Glutamatergic neuron (in vitro differentiated cells): ENCODE results near the gene ELMOD1. TPM values are rescaled to one million over a fixed set of nuclear protein-coding genes. Genes with fewer than 3 reads are reported as not detected.

Experiments used
- DNase-seq: peaks from one replicate; pipeline ENCODE4 v3.0.0; 2022
- H3K27ac Mint-ChIP-seq: one replicate; pipeline ENCODE4 v1.8.0; 2020; ENCODE audit warnings: mild to moderate bottlenecking, mixed read lengths, inconsistent platforms; ENCODE audit not compliant: unreplicated experiment
- H3K27me3 Mint-ChIP-seq: one replicate; pipeline ENCODE4 v1.8.0; 2020; ENCODE audit warnings: mild to moderate bottlenecking, moderate library complexity, mixed read lengths, inconsistent platforms; ENCODE audit not compliant: unreplicated experiment
- H3K36me3 Mint-ChIP-seq: one replicate; pipeline ENCODE4 v1.8.0; 2020; ENCODE audit warnings: mild to moderate bottlenecking, mixed read lengths, inconsistent platforms; ENCODE audit not compliant: unreplicated experiment
- H3K4me1 Mint-ChIP-seq: one replicate; pipeline ENCODE4 v1.8.0; 2020; ENCODE audit warnings: mild to moderate bottlenecking, low read depth, mixed read lengths, inconsistent platforms; ENCODE audit not compliant: unreplicated experiment
- H3K4me3 Mint-ChIP-seq: one replicate; pipeline ENCODE4 v1.8.0; 2020; ENCODE audit warnings: mild to moderate bottlenecking, mixed read lengths, inconsistent platforms; ENCODE audit not compliant: unreplicated experiment
- H3K9me3 Mint-ChIP-seq: one replicate; pipeline ENCODE4 v1.8.0; 2020; ENCODE audit warnings: mild to moderate bottlenecking, moderate library complexity, mixed read lengths, inconsistent platforms; ENCODE audit not compliant: unreplicated experiment
- total RNA-seq: library from RNA; stranded (reverse); fragmentation: NEBNext Ultra II Directional; extraction: Animal tissue kit (Norgen Biotek cat#: 25700); gene quantifications from one replicate; pipeline ENCODE4 v1.2.1, GENCODE V29; 2021; ENCODE audit not compliant: unreplicated experiment
- TF ChIP-seq, protein P1 (sequence below): fragments of 200-600 bp; sonication (generic); IDR thresholded peaks from one replicate; pipeline ENCODE4 v1.5.0; 2021; ENCODE audit not compliant: partially characterized antibody, unreplicated experiment

ELMOD1 gene
- total RNA-seq, 1 donor from 2014 or later, result 0.81 TPM

DNA sequence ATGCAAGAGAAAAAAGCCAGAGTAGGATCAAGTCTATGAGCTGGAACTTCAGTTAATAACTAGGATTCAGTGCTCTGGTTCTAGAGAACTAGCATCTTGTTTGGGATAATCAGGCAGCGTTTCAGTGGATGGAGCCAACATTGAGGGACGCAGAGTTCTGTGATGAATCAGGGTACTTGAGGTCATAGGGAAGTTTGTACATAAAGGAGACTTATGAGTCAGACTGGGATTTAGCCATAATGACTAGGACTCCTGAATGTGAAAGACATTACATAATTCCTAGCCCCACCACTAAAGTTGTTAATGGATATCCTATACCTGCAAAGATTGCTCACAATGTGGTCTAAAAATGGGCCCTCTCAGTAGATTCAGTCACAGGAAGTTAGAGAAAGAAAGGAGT is 114.1 kb downstream of the ELMOD1 start:
- no peak overlapping the region for H3K27ac Mint-ChIP-seq
- no peaks in the 10 kb centered on the region for H3K36me3 Mint-ChIP-seq
- H3K4me3 Mint-ChIP-seq, result no peak overlapping the region
- no peak for DNase-seq
- no peaks in the 10 kb centered on the region for H3K27me3 Mint-ChIP-seq
- TF ChIP-seq, protein P1, sequence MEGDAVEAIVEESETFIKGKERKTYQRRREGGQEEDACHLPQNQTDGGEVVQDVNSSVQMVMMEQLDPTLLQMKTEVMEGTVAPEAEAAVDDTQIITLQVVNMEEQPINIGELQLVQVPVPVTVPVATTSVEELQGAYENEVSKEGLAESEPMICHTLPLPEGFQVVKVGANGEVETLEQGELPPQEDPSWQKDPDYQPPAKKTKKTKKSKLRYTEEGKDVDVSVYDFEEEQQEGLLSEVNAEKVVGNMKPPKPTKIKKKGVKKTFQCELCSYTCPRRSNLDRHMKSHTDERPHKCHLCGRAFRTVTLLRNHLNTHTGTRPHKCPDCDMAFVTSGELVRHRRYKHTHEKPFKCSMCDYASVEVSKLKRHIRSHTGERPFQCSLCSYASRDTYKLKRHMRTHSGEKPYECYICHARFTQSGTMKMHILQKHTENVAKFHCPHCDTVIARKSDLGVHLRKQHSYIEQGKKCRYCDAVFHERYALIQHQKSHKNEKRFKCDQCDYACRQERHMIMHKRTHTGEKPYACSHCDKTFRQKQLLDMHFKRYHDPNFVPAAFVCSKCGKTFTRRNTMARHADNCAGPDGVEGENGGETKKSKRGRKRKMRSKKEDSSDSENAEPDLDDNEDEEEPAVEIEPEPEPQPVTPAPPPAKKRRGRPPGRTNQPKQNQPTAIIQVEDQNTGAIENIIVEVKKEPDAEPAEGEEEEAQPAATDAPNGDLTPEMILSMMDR, result no peak
- H3K4me1 Mint-ChIP-seq, result no peaks in the 10 kb centered on the region
- H3K9me3 Mint-ChIP-seq, result no peaks in the 10 kb centered on the region

DNA sequence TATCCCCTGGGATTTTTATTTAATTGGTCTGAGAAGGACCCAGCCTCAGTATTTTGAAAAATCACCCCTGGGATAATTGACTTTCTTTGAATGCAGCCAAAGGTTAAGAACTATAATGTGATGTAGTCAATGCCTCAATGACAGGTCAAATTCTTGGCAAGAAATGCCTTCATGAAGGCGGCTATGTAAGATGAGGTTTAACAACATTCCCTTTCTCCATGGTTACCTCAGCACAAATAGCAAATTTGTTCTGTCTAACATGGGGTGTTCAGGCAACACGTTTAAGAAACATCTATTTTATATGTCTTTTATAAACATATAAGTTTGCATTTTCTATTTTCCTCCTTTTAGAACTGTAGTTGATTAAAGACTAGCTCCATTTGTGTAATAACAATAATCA is 115.6 kb downstream of the ELMOD1 start:
- Mint-ChIP-seq H3K4me3 (no peak overlapping the region), H3K4me1 (no peaks in the 10 kb centered on the region), H3K27me3 (no peaks in the 10 kb centered on the region), H3K27ac (no peak overlapping the region), H3K9me3 (no peaks in the 10 kb centered on the region), H3K36me3 (no peaks in the 10 kb centered on the region)
- DNase-seq, result no peak
- TF ChIP-seq, protein P1, result no peak

DNA sequence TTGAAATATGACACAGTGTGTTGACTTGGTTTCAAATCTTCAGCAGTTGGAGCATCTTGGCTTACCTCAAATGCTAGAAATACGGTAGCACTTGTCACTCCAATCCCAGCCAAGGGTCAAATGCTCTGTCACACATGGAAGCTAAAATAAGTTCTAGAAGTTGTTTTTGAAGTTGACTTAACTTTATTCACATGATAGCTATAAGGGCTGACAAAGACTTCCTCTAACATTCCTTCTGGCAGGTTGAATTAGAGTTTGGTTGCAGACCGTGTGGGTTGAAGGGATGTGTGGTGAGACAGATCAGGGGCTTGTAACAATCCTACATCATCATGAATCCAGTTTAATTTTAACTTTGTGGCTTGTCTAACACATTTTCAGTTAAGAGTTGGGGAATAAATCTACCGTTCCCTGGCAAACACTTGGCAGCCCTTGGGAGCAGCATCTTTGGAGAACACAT is 116.3 kb downstream of the ELMOD1 start:
- peaks cover under 1% of the 10 kb centered on the region for H3K4me1 Mint-ChIP-seq
- no peak for DNase-seq
- no peak overlapping the region for H3K4me3 Mint-ChIP-seq
- no peaks in the 10 kb centered on the region for H3K36me3 Mint-ChIP-seq
- TF ChIP-seq, protein P1, result no peak
- no peaks in the 10 kb centered on the region for H3K27me3 Mint-ChIP-seq
- H3K9me3 Mint-ChIP-seq, result no peaks in the 10 kb centered on the region
- no peak overlapping the region for H3K27ac Mint-ChIP-seq

DNA sequence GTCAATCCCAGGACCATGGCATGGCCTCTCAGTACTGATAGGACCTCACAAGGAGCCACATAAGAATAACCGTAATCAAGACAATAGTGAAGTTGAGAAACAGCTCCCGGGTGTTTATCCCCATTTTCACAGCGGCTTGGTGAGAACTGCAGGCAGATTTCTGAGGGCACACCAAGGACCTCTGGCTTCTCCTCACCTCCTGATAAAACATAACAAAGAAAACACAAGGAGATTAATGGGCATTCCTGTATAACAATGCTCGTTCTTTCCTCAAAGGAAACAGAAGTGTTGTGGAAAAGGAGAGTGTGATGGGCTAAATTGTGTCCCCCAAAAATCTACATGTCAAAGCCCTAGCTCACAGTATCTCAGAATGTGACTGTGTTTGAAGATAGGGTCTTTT is 116.9 kb downstream of the ELMOD1 start:
- TF ChIP-seq, protein P1, result no peak
- Mint-ChIP-seq H3K9me3 (no peaks in the 10 kb centered on the region), H3K36me3 (no peaks in the 10 kb centered on the region), H3K4me3 (no peak overlapping the region), H3K27me3 (no peaks in the 10 kb centered on the region), H3K4me1 (peaks cover 4% of the 10 kb centered on the region), H3K27ac (no peak overlapping the region)
- no peak for DNase-seq

DNA sequence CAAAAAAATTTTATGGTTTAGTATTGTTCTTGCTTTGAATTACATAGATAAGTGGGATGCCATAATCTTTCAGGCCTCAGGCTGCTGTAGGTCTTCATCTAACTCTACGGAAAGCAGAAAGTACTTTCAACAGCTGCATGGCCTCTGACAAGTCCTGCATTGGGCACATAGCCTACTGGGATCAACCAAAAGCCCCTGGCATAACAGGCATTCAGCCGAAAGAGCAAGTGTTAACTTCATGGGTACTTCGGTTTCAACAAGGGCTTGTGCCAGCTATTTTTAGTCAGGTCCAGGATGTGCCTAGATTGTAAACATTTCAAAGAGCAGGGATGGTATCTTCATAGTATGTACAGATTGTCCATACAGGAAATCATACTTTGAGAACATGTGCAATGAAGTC is 117.8 kb downstream of the ELMOD1 start:
- peaks cover 8% of the 10 kb centered on the region for H3K4me1 Mint-ChIP-seq
- TF ChIP-seq, protein P1, result no peak
- H3K36me3 Mint-ChIP-seq, result no peaks in the 10 kb centered on the region
- no peaks in the 10 kb centered on the region for H3K9me3 Mint-ChIP-seq
- H3K27me3 Mint-ChIP-seq, result no peaks in the 10 kb centered on the region
- no peak for DNase-seq
- H3K4me3 Mint-ChIP-seq, result no peak overlapping the region
- H3K27ac Mint-ChIP-seq, result no peak overlapping the region
